ENCODE results near the gene DNAJC11.

- TF ChIP-seq POLR2A (IDR thresholded peaks at IDR 0.05) (peak in 1 of 4 donors; percentile 11), POLR2AphosphoS5 (IDR thresholded peaks at IDR 0.05) (no peak), EP300 (IDR thresholded peaks at IDR 0.05) (no peak)
- TF ChIP-seq, protein P1, sequence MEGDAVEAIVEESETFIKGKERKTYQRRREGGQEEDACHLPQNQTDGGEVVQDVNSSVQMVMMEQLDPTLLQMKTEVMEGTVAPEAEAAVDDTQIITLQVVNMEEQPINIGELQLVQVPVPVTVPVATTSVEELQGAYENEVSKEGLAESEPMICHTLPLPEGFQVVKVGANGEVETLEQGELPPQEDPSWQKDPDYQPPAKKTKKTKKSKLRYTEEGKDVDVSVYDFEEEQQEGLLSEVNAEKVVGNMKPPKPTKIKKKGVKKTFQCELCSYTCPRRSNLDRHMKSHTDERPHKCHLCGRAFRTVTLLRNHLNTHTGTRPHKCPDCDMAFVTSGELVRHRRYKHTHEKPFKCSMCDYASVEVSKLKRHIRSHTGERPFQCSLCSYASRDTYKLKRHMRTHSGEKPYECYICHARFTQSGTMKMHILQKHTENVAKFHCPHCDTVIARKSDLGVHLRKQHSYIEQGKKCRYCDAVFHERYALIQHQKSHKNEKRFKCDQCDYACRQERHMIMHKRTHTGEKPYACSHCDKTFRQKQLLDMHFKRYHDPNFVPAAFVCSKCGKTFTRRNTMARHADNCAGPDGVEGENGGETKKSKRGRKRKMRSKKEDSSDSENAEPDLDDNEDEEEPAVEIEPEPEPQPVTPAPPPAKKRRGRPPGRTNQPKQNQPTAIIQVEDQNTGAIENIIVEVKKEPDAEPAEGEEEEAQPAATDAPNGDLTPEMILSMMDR (IDR thresholded peaks at IDR 0.05) = peak in 1 of 6 experiments; percentile 2
Measured at GRCh38 chr1:6601923-6602668, 99.5 kb downstream of the DNAJC11 start.
